Nephron progenitor cell (in vitro differentiated cells): ENCODE measurements around the gene PHOSPHO1.

ENCODE experiments used
- DNase-seq: peaks from one replicate; pipeline ENCODE4 v3.0.0; 2021
- H3K27ac Mint-ChIP-seq: 2 replicates; pipeline ENCODE4 v1.8.0; 2021; ENCODE audit warnings: mild to moderate bottlenecking, moderate library complexity, mixed read lengths
- H3K27me3 Mint-ChIP-seq: 2 replicates; pipeline ENCODE4 v1.8.0; 2021; ENCODE audit warnings: mild to moderate bottlenecking, low read depth, mixed read lengths; ENCODE audit not compliant: poor library complexity
- H3K36me3 Mint-ChIP-seq: 2 replicates; pipeline ENCODE4 v1.8.0; 2021; ENCODE audit warnings: low read depth, mixed read lengths
- H3K4me1 Mint-ChIP-seq: 2 replicates; pipeline ENCODE4 v1.8.0; 2021; ENCODE audit warnings: mixed read lengths
- H3K4me3 Mint-ChIP-seq: 2 replicates; pipeline ENCODE4 v1.8.0; 2021; ENCODE audit warnings: mild to moderate bottlenecking, moderate library complexity, mixed read lengths
- H3K9me3 Mint-ChIP-seq: 2 replicates; pipeline ENCODE4 v1.8.0; 2021; ENCODE audit warnings: mild to moderate bottlenecking, moderate library complexity, mixed read lengths
- TF ChIP-seq, protein P1 (sequence below): fragments of 200-600 bp; sonication (generic); IDR thresholded peaks from 2 replicates; pipeline ENCODE4 v1.5.0; 2021; ENCODE audit warnings: antibody characterized with exemption

Gene PHOSPHO1

DNA sequence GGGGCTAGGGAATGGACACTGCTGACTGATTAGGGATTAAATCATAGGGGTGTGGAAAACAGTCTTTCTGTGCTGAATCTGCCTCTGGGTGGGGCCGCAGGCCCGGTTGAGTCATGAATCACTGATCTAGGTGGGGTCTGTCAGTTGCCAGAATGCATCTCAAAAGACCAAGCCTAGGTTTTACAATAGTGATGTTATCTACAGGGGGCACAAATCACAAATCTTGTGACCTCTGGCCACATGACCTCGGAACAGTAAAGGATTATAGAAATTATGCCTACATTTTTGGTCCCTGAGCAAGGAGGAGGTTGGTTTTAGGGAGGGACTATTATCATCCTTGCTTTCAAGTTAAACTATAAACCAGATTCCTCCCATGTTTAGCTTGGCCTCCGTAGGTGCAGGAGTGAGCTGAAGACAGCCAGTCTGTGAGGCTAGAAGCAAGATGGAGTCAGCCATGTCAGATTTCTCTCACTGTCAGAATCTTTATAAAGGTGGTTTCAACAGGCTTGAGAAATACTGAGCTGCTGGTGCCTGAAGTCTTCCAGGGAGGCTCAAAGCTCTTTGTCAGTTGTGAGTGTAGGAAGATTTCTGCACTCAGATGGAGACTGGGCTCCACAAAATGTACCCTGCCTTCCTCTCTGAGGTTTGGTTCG, 33.1 kb downstream of the PHOSPHO1 start:
- TF ChIP-seq, protein P1, sequence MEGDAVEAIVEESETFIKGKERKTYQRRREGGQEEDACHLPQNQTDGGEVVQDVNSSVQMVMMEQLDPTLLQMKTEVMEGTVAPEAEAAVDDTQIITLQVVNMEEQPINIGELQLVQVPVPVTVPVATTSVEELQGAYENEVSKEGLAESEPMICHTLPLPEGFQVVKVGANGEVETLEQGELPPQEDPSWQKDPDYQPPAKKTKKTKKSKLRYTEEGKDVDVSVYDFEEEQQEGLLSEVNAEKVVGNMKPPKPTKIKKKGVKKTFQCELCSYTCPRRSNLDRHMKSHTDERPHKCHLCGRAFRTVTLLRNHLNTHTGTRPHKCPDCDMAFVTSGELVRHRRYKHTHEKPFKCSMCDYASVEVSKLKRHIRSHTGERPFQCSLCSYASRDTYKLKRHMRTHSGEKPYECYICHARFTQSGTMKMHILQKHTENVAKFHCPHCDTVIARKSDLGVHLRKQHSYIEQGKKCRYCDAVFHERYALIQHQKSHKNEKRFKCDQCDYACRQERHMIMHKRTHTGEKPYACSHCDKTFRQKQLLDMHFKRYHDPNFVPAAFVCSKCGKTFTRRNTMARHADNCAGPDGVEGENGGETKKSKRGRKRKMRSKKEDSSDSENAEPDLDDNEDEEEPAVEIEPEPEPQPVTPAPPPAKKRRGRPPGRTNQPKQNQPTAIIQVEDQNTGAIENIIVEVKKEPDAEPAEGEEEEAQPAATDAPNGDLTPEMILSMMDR = no peak
- Mint-ChIP-seq H3K27me3 (peaks cover 25% of the 10 kb centered on the region), H3K9me3 (no peaks in the 10 kb centered on the region), H3K27ac (no peak overlapping the region), H3K36me3 (no peaks in the 10 kb centered on the region), H3K4me1 (peaks cover 13% of the 10 kb centered on the region), H3K4me3 (no peak overlapping the region)
- no peak for DNase-seq

DNA sequence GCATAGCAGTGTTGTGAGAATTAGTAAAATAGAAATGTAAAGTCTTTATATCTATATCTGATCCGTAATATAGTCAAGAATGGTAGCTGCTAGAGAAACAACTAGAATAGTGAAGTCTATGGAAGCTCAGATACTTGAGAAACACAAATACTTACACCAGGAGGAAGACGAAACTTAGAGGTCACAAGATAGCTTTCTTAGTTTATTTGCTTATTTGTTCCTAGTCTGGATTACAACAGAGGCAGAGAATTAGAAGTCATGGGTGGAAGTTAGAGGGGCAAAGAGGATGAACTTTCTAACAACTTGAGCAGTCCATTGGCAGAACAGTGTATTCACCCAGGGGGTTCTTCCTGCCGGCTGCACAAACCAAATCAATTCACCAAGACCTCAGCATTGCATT, 34.1 kb downstream of the PHOSPHO1 start:
- Mint-ChIP-seq H3K27me3 (peaks cover 18% of the 10 kb centered on the region), H3K4me1 (peaks cover 17% of the 10 kb centered on the region), H3K9me3 (no peaks in the 10 kb centered on the region), H3K27ac (no peak overlapping the region), H3K36me3 (no peaks in the 10 kb centered on the region), H3K4me3 (no peak overlapping the region)
- TF ChIP-seq, protein P1 = no peak
- DNase-seq = no peak

DNA sequence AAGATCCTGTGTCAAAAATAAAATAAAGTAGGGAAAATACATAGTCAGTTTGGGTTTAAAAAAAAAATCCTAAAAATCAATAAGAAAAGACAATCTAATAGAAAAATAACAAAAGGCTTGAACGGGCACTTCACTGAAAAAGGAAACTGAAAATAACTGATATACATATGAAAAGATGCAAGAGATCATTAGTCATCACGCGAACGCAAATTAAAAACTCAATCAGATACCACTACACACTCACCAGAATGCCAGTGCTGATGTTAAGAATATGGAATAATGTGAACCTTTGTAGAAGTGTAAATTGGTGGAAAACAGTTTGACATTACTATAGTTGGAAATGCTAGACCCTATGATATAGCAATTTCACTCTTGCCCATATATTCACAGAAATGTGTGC, 34.8 kb downstream of the PHOSPHO1 start:
- no peaks in the 10 kb centered on the region for H3K9me3 Mint-ChIP-seq
- TF ChIP-seq, protein P1 = no peak
- no peak overlapping the region for H3K27ac Mint-ChIP-seq
- DNase-seq = no peak
- H3K4me3 Mint-ChIP-seq = no peak overlapping the region
- peaks cover 15% of the 10 kb centered on the region for H3K27me3 Mint-ChIP-seq
- H3K4me1 Mint-ChIP-seq = peaks cover 19% of the 10 kb centered on the region
- no peaks in the 10 kb centered on the region for H3K36me3 Mint-ChIP-seq

DNA sequence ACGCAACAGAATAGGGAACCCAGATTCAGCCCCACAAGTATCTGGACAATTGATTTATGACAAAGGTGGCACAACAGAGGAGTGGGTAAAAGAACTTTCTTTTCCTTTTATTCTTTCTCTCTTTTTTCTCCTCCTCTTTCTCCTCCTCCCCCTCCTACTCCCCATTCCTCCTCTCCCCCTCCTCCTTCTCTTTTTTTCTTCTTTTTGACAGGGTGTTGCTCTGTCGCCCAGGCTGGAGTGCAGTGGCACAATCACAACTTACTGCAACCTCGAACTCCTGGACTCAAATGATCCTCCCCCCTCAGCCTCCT, 36.3 kb downstream of the PHOSPHO1 start:
- TF ChIP-seq, protein P1 = no peak
- Mint-ChIP-seq H3K36me3 (no peaks in the 10 kb centered on the region), H3K9me3 (no peaks in the 10 kb centered on the region), H3K4me1 (peaks cover 19% of the 10 kb centered on the region), H3K4me3 (peak overlapping the region; percentile 93), H3K27me3 (peaks cover 29% of the 10 kb centered on the region), H3K27ac (peak overlapping the region; percentile 17)
- DNase-seq = no peak

DNA sequence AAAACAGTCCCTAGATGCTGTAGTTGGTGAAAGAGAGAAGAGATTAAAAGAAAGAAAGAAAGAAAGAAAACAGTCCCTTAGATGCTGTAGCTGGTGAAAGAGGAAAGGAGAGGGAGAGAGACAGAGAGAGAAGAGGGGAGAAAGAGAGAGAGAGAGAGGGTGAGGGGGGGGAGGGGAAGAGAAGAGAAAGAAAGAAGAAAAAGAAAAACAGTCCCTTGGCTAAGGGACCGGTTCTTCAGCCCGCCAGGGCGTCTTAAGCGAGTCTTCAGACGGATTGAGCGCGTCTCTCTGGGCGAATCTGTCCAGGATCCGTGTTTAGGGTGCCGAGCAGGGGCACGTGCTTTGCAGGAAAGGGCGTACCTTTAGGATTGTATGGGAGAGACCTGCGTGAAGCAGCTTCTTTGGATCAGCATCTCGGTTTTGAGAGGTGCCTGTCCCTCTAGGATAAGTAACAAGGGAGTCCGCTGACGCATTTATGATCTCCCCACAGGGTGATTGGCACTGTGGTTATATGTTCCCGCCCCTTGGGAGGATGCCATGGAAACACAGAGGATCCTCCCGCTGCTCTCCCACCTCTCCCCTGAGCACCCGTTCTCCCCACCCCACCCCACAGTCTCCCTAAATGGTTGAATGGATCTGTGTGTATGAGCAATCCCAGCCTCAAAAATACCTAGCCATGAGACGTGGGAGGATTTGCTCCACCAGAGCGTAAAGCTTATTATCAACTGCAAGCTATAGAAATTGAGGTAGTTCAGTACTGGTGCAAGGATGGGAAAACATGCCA, 36.9 kb downstream of the PHOSPHO1 start:
- DNase-seq = peak; percentile 62
- H3K9me3 Mint-ChIP-seq = no peaks in the 10 kb centered on the region
- H3K27me3 Mint-ChIP-seq = peaks cover 34% of the 10 kb centered on the region
- H3K4me3 Mint-ChIP-seq = peak overlapping the region; percentile 93
- TF ChIP-seq, protein P1 = no peak
- H3K4me1 Mint-ChIP-seq = peaks cover 19% of the 10 kb centered on the region
- no peaks in the 10 kb centered on the region for H3K36me3 Mint-ChIP-seq
- peak overlapping the region; percentile 7 for H3K27ac Mint-ChIP-seq
